GM21786 (cell line): ENCODE measurements around the gene PDXDC1.
A peak's percentile ranks its signal among the peaks of the same experiment; 100 is the strongest.
"Not testable (repeated sequence)": the region's sequence is repeated elsewhere in the genome, so short reads cannot be mapped to it uniquely, and the experiment has no call there.

Experiments
- ATAC-seq: cut with Tn5 transposase; IDR thresholded peaks from one replicate; pipeline ENCODE4 v1.9.1; 2021; ENCODE audit not compliant: unreplicated experiment

PDXDC1 gene, protein sequence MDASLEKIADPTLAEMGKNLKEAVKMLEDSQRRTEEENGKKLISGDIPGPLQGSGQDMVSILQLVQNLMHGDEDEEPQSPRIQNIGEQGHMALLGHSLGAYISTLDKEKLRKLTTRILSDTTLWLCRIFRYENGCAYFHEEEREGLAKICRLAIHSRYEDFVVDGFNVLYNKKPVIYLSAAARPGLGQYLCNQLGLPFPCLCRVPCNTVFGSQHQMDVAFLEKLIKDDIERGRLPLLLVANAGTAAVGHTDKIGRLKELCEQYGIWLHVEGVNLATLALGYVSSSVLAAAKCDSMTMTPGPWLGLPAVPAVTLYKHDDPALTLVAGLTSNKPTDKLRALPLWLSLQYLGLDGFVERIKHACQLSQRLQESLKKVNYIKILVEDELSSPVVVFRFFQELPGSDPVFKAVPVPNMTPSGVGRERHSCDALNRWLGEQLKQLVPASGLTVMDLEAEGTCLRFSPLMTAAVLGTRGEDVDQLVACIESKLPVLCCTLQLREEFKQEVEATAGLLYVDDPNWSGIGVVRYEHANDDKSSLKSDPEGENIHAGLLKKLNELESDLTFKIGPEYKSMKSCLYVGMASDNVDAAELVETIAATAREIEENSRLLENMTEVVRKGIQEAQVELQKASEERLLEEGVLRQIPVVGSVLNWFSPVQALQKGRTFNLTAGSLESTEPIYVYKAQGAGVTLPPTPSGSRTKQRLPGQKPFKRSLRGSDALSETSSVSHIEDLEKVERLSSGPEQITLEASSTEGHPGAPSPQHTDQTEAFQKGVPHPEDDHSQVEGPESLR

DNA sequence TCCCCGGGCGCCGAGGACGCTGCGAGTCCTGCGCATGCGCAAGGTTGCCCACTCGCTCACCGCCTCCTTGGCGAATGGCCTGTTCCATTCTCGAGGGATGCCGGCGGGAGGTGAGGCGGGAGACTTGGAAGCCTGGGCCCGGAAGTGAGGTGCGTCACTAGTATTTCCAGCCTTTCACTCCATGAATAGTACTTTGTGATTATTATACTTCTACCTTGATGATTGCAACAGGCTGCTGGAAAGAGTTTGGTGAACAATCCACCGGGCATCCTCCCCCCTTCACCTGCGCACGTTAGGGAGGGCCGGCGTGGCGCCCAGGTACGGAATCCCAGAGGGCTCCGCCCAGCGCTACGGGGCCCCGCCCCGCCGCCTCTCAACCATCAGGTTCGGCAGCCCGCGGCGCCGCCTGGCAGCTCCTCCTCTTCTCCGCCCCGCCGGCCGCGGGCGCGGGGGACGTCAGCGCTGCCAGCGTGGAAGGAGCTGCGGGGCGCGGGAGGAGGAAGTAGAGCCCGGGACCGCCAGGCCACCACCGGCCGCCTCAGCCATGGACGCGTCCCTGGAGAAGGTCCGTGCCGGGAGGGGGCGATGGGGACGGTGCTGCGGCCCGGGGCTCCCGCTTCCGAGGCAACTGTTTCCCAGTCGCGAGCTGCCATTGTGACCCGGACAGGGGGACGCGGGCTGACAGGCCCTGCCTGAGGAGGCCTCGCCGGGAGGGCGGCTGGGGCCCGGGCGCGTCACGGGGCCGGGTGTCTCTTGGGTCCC lies at the start of gene PDXDC1:
Gene PDXDC1, plus strand, starts transcription at position 371 of the 762 bp plus-strand sequence. Its CDS starts 174 bp downstream, at position 545.
- peak; percentile 89 for ATAC-seq

DNA sequence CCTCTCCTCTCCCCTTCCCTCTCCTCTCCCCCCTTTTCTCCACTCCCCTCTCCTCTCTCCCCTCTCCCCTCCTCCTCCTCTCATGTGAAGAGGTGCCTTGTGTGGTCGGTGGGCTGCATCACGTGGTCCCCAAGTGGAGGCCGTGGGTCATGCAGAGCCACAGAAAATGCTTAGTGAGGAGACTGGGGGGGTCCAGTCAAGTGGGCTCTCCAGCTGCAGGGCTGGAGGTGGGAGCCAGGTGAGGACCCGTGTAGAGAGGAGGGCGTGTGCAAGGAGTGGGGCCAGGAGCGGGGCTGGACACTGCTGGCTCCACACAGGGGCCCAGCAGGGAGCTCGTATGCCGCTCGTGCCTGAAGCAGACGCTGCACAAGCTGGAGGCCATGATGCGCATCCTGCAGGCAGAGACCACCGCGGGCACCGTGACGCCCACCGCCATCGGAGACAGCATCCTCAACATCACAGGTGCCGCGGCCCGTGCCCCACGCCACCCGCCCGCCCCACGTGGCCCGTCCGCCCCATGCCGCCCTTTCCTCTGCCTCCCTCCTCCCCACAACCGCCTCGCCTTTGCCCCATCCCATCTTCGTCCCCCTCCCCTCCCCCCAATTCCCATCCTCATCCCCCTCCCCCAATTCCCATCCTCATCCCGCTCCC lies 46.6 kb upstream of the PDXDC1 start:
- ATAC-seq = not testable (repeated sequence)

DNA sequence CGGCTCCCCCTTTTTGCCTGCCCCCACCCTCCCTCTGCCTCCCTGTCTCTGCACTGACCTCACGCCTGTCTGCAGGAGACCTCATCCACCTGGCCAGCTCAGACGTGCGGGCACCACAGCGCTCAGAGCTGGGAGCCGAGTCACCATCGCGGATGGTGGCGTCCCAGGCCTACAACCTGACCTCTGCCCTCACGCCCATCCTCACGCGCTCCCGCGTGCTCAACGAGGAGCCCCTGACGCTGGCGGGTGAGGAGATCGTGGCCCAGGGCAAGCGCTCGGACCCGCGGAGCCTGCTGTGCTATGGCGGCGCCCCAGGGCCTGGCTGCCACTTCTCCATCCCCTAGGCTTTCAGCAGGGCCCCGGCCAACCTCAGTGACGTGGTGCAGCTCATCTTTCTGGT lies 45.6 kb upstream of the PDXDC1 start:
- not testable (repeated sequence) for ATAC-seq

DNA sequence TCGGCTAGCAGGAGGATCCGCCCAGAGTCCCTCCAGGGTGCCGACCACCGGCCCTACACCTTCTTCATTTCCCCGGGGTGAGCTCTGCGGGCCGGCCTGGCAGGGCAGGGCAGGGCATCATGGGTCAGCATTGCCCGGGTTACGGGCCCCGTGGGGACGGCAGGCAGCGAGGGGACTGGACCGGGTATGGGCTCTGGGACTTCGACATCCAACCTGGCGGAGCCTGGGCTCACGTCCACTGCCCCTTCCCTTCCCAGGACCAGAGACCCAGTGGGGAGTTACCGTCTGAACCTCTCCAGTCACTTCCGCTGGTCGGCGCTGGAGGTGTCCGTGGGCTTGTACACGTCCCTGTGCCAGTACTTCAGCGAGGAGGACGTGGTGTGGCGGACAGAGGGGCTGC lies 44.6 kb upstream of the PDXDC1 start:
- ATAC-seq = not testable (repeated sequence)

DNA sequence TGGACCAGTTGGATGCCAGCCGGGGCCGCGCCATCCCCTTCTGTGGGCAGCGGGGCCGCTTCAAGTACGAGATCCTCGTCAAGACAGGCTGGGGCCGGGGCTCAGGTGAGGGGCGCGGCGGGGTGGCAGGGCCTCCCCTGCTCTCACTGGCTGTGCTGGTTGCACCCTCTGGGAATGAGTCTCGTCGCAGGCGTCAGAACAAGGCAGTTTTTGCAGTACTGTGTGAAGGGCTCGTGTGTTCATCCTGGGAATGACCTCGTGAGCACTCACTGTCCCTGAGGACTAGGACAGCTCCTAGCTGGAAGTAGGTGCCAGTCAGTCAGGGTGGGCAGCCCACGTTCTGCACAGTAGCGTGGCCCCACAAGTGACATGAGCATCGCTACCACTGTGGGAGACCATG lies 43.9 kb upstream of the PDXDC1 start:
- not testable (repeated sequence) for ATAC-seq

DNA sequence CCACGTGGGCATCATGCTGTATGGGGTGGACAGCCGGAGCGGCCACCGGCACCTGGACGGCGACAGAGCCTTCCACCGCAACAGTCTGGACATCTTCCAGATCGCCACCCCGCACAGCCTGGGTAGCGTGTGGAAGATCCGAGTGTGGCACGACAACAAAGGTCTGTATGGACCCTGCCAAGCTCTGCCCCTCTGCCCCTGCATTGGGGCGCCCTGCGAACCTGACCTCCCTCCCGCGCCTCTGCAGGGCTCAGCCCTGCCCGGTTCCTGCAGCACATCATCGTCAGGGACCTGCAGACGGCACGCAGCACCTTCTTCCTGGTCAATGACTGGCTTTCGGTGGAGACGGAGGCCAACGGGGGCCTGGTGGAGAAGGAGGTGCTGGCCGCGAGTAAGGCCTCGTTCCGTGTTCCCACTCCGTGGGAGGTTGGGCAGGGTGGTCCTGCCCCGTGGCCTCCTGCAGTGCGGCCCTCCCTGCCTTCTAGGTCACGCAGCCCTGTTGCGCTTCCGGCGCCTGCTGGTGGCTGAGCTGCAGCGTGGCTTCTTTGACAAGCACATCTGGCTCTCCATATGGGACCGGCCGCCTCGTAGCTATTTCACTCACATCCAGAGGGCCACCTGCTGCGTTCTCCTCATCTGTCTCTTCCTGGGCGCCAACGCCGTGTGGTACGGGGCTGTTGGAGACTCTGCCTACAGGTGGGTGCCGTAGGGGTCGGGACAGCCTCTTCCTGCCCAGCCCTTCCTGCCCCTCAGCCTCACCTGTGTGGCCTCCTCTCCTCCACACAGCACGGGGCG lies 42.0 kb upstream of the PDXDC1 start:
- ATAC-seq = not testable (repeated sequence)

DNA sequence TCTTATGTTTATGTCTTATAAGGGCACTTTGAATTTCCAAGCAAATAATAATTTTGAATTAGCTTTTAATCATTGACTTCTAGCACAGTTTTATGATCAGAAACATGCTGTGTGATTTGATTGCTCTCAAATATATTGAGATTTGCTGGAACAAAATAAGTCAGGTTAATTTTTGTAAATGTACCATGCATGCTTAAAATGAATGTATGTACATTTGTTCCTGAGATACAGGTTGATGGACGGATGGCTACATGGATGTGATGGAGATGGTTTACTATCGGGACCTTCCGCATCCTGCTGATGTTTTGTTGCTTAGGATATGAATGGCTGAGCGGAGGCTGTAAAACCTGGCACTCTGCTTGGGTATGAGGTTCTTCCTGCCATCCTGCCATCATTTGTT lies 37.7 kb upstream of the PDXDC1 start, which contains the start of gene NPIPA1:
Gene NPIPA1, plus strand, starts transcription at position 301 of the 400 bp plus-strand sequence. Its CDS starts 0 bp downstream, at position 301.
- ATAC-seq = not testable (repeated sequence)

DNA sequence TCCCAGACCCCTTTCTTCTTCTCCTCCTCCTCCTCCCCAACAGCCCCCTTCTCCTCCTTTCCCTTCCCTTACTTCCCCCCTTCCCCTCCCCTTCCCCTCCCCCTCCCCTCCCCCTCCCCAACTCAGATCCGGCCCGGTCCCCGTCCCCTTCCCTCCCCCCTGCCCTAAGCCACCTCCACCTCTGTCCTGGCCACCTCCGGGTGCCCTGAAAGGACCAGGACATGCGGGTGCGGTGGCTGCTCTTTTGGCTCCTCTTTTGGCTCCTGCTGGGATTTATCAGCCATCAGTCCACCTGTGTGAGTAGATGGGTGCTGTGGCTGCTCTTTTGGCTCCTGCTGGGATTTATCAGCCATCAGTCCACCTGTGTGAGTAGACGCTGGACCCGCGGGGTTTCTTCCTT lies 36.8 kb upstream of the PDXDC1 start:
- not testable (repeated sequence) for ATAC-seq

DNA sequence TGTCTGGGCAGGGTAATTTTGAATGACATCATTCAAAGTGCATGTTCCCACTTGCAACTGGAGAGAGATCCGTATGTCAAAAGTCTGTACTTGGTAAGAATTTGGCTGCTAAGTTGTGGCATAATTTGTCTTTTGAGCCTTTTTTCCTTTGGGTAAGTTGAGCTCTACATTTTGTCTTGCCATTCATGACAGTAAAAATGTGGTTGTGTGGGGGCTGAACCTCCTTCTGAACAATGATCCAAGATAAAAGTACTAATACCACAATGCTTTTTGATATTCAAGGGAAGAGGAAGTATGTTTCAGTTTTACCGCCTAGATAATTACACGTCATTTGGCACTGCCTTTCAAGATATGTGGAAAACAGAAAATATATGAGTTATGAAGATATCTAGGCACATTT lies 32.1 kb upstream of the PDXDC1 start:
- ATAC-seq = not testable (repeated sequence)

DNA sequence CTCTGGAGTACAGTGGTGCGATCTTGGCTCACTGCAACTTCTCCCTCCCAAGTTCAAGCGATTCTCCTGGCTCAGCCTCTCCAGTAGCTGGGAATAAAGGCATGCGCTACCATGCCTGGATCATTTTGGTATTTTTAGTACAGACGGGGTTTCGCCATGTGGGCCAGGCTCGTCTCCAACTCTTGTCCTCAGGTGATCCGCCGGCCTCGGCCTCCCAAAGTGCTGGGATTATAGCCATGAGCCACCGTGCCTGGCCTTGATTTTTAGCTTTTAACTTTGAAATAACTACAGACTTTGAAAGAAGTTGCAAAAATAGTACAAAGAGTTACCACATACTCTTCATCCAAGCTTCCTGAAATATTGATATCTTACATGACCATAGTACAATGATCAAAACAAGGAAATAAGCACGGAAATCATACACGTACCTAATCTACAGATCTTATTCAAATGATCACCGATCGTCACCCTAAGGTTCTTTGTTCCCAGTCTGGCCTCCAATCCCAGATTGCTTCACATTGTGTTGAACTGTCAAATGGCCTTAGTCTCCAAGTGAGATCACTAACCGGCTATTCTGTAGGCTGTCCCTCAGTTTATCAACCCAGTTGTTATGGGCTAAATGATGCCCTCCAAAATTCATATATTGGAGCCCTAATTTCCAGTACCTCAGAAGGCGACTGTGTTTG lies 19.1 kb upstream of the PDXDC1 start:
- no peak for ATAC-seq

DNA sequence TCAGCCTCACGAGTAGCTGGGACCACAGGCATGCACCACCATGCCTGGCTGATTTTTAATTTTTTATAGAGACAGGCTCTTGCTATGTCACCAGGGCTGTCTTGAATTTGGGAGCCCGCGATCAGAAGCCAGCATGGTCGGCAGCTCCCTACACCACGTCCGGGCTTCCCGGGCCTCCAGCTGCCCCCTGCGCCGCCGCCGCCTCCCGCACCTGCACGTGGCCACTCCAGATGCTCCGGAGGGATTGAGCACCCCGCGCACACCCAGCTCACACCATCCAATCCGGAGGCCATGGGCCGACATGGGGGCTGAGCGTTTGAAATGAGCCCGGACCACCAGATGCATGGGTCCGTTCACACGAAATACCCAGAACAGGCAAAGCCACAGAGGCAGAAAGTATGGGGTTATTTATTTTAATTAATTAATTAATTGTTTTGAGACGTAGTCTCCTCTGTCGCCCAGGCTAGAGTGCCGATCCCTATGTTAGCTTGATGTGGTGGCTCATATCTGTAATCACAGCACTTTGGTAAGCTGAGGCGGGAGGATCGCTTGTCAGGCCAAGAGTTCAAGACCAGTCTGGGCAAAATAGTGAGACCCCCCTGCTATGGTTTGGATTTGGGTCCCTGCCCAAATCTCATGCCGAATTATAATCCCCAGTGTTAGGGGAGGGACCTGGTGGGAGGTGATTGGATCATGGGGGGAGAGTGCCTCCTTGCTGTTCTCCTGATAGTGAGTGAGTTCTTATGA lies 17.1 kb upstream of the PDXDC1 start:
- ATAC-seq = no peak

DNA sequence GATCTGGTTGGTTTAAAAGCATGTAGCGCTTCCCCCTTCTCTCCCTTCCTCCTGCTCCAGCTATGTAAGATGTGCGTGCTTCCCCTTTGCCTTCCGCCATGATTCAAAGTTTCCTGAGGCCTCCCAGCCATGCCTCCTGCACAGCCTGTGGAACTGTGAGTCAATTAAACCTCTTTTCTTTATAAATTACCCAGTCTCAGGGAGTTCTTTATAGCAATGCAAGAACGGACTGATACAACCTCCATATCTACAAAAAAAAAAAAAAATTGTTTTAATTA lies 16.6 kb upstream of the PDXDC1 start:
- ATAC-seq = no peak

DNA sequence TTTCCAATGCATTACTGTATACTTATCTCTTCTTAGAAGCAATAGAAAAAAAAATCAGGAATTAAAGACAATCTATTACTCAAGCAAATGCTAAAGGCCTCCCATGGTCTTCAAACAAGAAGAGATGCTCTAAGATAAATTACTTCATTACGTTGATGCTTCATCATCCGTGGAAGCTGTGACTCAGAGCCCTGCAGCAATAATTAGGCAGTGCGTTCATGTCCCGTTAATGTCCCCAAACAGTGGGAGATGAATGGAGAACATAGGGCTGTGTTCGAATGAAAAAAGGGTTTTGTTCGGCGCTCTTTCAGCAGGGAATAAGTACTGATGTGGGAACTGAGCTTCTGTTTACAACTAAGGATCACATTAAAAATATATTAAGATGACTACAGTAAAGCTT lies 15.9 kb upstream of the PDXDC1 start:
- no peak for ATAC-seq

DNA sequence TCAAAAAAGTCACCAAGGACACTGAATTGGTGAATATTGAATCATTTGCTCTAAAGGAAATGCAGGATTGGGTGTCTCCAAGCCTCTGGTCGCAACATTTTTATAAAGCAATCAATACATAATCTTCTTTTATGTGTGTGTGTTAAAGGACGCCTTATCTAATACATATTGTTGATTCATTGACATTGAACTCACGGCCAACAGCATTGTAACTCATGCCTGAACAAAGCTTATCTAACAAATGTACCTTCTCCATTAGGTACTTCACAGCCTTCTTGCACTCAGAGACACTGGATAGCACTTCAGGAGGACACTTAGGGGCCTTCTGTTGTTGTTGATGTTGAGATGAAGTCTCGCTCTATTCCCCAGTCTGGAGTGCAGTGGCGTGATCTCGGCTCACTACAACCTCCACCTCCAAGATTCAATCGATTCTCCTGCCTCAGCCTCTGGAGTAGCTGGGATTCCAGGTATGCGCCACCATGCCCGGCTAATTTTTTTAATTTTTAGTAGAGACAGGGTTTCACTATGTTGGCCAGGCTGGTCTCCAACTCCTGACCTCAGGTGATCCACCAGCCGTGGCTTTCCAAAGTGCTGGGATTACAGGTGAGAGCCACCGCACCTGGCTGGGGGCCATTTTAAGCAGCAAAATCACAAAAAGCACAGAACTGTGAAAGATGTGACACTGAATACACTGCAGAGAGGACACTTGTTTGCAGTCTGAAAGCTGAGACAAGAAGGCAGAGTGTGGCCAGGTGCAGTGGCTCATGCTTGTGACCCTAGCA lies 13.2 kb upstream of the PDXDC1 start:
- no peak for ATAC-seq

DNA sequence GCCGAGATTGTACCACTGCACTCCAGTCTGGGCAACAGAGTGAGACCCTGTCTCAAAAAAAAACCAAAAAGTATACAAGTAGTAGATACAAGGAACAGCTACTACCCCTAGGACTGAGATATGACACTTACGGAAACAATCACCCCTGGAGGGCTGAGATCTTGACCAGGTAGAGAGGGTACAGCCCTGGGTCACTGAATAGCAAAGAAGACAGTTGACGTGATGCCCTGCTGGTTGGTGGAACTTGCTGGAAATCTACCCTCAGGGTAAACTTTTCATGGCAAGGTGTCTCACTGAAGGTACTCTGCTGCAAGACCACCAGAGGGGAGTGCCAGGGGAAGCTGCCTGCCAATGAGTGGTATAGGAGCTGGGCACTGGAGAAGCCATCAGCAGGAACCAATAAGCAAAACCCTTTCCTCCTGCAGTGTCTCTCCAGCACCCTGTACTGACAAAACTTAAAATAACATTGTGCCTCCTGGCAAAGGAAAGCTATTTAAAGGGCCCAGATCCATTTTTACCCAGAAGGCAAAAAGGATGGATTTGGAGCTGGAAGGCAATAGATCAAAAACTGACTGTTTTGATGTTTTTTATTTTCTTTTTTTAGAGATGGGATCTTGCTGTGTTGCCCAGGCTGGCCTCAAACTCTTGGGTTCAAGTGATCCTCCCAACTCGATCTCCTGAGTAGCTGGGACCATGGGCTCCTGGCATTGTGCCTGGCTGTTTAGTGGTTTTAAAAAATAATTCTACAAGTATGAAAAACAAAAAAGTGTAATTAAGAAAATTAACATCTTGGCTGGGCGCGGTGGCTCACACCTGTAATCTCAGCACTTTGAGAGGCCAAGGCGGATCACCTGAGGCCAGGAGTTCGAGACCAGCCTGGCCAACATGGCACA lies 11.3 kb upstream of the PDXDC1 start:
- ATAC-seq = no peak

DNA sequence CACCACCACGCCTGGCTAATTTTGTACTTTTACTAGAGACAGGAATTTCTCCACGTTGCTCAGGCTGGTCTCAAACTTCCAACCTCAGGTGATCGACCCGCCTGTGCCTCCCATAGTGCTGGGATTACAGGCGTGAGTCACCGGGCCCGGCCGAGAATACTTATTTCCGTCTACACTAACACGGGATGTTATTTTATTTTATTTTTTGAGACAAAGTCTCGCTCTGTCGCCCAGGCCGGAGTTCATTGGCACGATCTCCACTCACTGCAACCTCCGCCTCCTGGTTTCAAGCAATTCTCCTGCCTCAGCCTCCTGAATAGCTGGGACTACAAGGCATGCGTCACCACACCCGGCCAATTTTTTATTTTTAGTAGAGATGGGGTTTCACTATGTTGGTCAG lies 9.5 kb upstream of the PDXDC1 start:
- no peak for ATAC-seq

DNA sequence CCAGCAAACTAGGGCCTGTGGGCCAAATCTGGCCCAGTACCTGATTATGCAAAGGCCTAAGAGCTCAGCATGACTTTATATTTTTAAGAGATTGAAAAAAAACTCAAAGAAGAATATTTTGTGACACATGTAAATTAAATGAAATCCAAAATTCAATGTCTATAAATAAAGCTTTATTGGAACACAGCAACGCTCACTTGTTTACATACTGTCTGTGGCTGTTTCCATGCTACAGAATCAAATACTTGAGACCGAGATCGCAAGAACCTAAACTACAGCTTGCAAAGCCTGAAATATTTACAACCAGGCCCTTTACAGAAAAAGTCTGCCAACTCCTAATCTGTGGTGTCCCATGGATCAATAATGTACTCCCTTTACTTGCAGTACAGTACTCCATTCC lies 5.0 kb upstream of the PDXDC1 start:
- ATAC-seq = not testable (repeated sequence)
